Measurements from ENCODE around the gene HSPBP1. TPM values are rescaled to one million over a fixed set of nuclear protein-coding genes. Genes with fewer than 3 reads are reported as not detected.

HSPBP1 gene
- total RNA-seq, 1 experiment from 2014 or later, result 83.4 TPM

DNA sequence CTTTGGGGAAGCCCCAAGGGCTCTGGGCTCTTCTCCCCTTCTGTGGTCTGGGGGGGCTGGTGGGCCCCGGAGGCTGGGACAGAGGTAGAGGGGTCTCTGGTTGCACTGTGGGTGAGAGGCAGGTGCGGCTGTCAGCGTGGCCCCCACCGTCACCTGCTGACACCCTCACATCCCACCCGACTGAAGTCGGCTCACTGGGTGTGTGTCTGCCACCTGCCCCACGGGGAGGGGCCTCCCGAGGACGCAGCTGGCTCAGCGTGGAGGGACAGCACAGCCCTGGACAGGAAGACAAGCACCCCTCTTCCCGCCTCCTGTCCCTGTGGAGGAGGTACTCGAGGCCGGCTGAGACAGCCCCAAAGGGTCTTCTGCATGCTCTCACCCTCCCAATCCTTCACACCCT is 49.1 kb downstream of the HSPBP1 start:
- Histone ChIP-seq H3K27me3 (replicated peaks; ENCODE audit: insufficient read depth, low read depth, low read length, poor library complexity) (no peaks in the 10 kb centered on the region), H3K4me1 (ENCODE audit: insufficient read depth, low read length, poor library complexity, severe bottlenecking) (no peaks in the 10 kb centered on the region), H3K27ac (ENCODE audit: low read depth, low read length, poor library complexity, severe bottlenecking) (no peak overlapping the region), H3K4me3 (ENCODE audit: low read depth, low read length, poor library complexity, severe bottlenecking) (no peak overlapping the region), H3K36me3 (ENCODE audit: insufficient read depth, low read length, poor library complexity, severe bottlenecking) (peaks cover 38% of the 10 kb centered on the region), H3K9me3 (ENCODE audit: low read depth, low read length, poor library complexity, severe bottlenecking) (no peaks in the 10 kb centered on the region)
- no peak for DNase-seq (ENCODE audit: low spot score)
- ChIA-PET POLR2A (ENCODE audit: low non-redundant PET) (no interaction called here), CTCF (no interaction called here)
- TF ChIP-seq CTCF (conservative IDR thresholded peaks at IDR 0.05; ENCODE audit: low read depth, low read length), result no peak
- TF ChIP-seq EZH2 (IDR thresholded peaks at IDR 0.05; ENCODE audit: borderline replicate concordance, low read depth, low read length, poor library complexity, severe bottlenecking), result no peak
- intact Hi-C loops (cut with micrococcal nuclease; ENCODE audit: unreplicated experiment), result no loop called here
- no TSS peak for BruUV-seq (replicated peaks)

DNA sequence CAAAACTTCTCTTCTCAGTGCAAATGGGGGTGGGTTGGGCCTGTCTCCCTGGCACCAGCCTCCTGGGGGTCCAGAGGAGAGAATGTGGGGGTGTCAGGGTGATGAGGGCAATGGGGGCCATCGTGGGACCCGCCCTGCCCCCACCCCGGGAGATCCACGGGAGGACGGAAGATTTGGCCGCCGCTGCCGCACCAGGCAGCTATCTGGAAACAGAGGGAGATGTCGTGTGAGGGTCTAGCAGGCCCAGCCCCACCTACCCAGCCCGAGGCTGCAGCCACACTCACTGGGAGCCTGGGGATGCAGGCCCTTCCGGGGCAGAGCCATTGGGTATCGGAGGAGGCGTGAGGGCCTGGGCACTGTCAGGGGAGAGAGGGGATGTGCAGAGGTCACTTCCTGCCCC is 49.6 kb downstream of the HSPBP1 start:
- no TSS peak for BruUV-seq (replicated peaks)
- CTCF ChIA-PET, result no interaction called here
- Histone ChIP-seq H3K4me1 (ENCODE audit: insufficient read depth, low read length, poor library complexity, severe bottlenecking) (no peaks in the 10 kb centered on the region), H3K4me3 (ENCODE audit: low read depth, low read length, poor library complexity, severe bottlenecking) (no peak overlapping the region), H3K36me3 (ENCODE audit: insufficient read depth, low read length, poor library complexity, severe bottlenecking) (peaks cover 37% of the 10 kb centered on the region), H3K27me3 (replicated peaks; ENCODE audit: insufficient read depth, low read depth, low read length, poor library complexity) (no peaks in the 10 kb centered on the region), H3K27ac (ENCODE audit: low read depth, low read length, poor library complexity, severe bottlenecking) (no peak overlapping the region), H3K9me3 (ENCODE audit: low read depth, low read length, poor library complexity, severe bottlenecking) (no peaks in the 10 kb centered on the region)
- intact Hi-C loops (cut with micrococcal nuclease; ENCODE audit: unreplicated experiment), result no loop called here
- no peak for DNase-seq (ENCODE audit: low spot score)
- POLR2A ChIA-PET (ENCODE audit: low non-redundant PET), result no interaction called here
- TF ChIP-seq EZH2 (IDR thresholded peaks at IDR 0.05; ENCODE audit: borderline replicate concordance, low read depth, low read length, poor library complexity, severe bottlenecking) (no peak), CTCF (conservative IDR thresholded peaks at IDR 0.05; ENCODE audit: low read depth, low read length) (no peak)

- POLR2A ChIA-PET (ENCODE audit: low non-redundant PET), result no interaction called here
- Histone ChIP-seq H3K27ac (ENCODE audit: low read depth, low read length, poor library complexity, severe bottlenecking) (no peak overlapping the region), H3K4me1 (ENCODE audit: insufficient read depth, low read length, poor library complexity, severe bottlenecking) (no peaks in the 10 kb centered on the region), H3K9me3 (ENCODE audit: low read depth, low read length, poor library complexity, severe bottlenecking) (no peaks in the 10 kb centered on the region), H3K27me3 (replicated peaks; ENCODE audit: insufficient read depth, low read depth, low read length, poor library complexity) (no peaks in the 10 kb centered on the region), H3K36me3 (ENCODE audit: insufficient read depth, low read length, poor library complexity, severe bottlenecking) (peaks cover 36% of the 10 kb centered on the region), H3K4me3 (ENCODE audit: low read depth, low read length, poor library complexity, severe bottlenecking) (no peak overlapping the region)
- TF ChIP-seq EZH2 (IDR thresholded peaks at IDR 0.05; ENCODE audit: borderline replicate concordance, low read depth, low read length, poor library complexity, severe bottlenecking) (no peak), CTCF (conservative IDR thresholded peaks at IDR 0.05; ENCODE audit: low read depth, low read length) (no peak)
- CTCF ChIA-PET, result no interaction called here
- intact Hi-C loops (cut with micrococcal nuclease; ENCODE audit: unreplicated experiment), result no loop called here
- BruUV-seq (replicated peaks), result TSS peak; percentile 92
- DNase-seq (ENCODE audit: low spot score), result no peak
These were observed 50.1 kb downstream of the HSPBP1 start for GRCh38 chr19:55229789-55230182.

Measured in A673 (cell line).